ENCODE results near the gene PRDM1.

GRCh38 chr6:106143665-106144064 is 57.5 kb downstream of the PRDM1 start:
- TF ChIP-seq CTCF (conservative IDR thresholded peaks at IDR 0.05) (no peak), EZH2 (IDR thresholded peaks at IDR 0.05; ENCODE audit: low read depth) (no peak)
